A673 (cell line): Measurements from ENCODE around the gene CYTH2. TPM values are rescaled to one million over a fixed set of nuclear protein-coding genes. Genes with fewer than 3 reads are reported as not detected.

Experiments
- BruUV-seq: library from RNA; stranded (reverse); fragments of 400-500 nt; replicated peaks from 2 replicates; lab custom pipeline; 2021; lab: Mats Ljungman, UMichigan
- CTCF ChIA-PET: fragments of 300-600 bp; sonication (Branson Sonifier 250); formaldehyde crosslinking; loops from one replicate; lab custom pipeline; 2022; ENCODE audit warnings: antibody characterized with exemption; lab: Charles Lee
- POLR2A ChIA-PET: fragments of 300-600 bp; sonication (Branson Sonifier 250); formaldehyde crosslinking; loops from one replicate; lab custom pipeline; 2022; ENCODE audit warnings: antibody characterized with exemption; ENCODE audit not compliant: low non-redundant PET; lab: Charles Lee
- DNase-seq: peaks from one replicate; pipeline ENCODE4 v3.0.0-alpha.2; 2015; ENCODE audit warnings: low spot score
- H3K27ac ChIP-seq: fragments of 200-600 bp; sonication (generic); 2 replicates; pipeline ENCODE4 v1.5.1; 2016; ENCODE audit warnings: mixed run types, low read depth, mild to moderate bottlenecking, mixed read lengths, antibody characterized with exemption, low read length; ENCODE audit not compliant: poor library complexity, severe bottlenecking
- H3K27me3 ChIP-seq: fragments of 200-600 bp; sonication (generic); replicated peaks from 2 replicates; pipeline ENCODE4 v1.6.1; 2017; ENCODE audit warnings: mixed run types, low read depth, mild to moderate bottlenecking, mixed read lengths, antibody characterized with exemption, low read length; ENCODE audit not compliant: insufficient read depth, poor library complexity
- H3K36me3 ChIP-seq: fragments of 200-600 bp; sonication (generic); 2 replicates; pipeline ENCODE4 v1.6.1; 2016; ENCODE audit warnings: mixed run types, mild to moderate bottlenecking, mixed read lengths, antibody characterized with exemption, low read length; ENCODE audit not compliant: insufficient read depth, poor library complexity, severe bottlenecking
- H3K4me1 ChIP-seq: fragments of 200-600 bp; sonication (generic); 2 replicates; pipeline ENCODE4 v1.6.1; 2017; ENCODE audit warnings: mixed run types, mild to moderate bottlenecking, mixed read lengths, antibody characterized with exemption, low read length; ENCODE audit not compliant: insufficient read depth, poor library complexity, severe bottlenecking
- H3K4me3 ChIP-seq: fragments of 200-600 bp; sonication (generic); 2 replicates; pipeline ENCODE4 v1.5.1; 2016; ENCODE audit warnings: low read depth, mixed run types, mild to moderate bottlenecking, mixed read lengths, low read length; ENCODE audit not compliant: poor library complexity, severe bottlenecking
- H3K9me3 ChIP-seq: fragments of 200-600 bp; sonication (generic); 2 replicates; pipeline ENCODE4 v1.6.1; 2016; ENCODE audit warnings: mixed run types, low read depth, mild to moderate bottlenecking, mixed read lengths, antibody characterized with exemption, low read length; ENCODE audit not compliant: poor library complexity, severe bottlenecking
- EZH2 ChIP-seq: fragments of 200-600 bp; sonication (generic); IDR thresholded peaks from 2 replicates; pipeline ENCODE4 v1.6.1; 2017; ENCODE audit warnings: borderline replicate concordance, low read depth, mild to moderate bottlenecking, mixed read lengths, antibody characterized with exemption, low read length; ENCODE audit not compliant: poor library complexity, severe bottlenecking
- intact Hi-C: fragments of 100-400 bp; cut with micrococcal nuclease; formaldehyde crosslinking; loops from one replicate; pipeline ENCODE4 v1.10.0; 2022; ENCODE audit not compliant: unreplicated experiment
- total RNA-seq: library from RNA; stranded (reverse); gene quantifications from 2 replicates; pipeline ENCODE4 v1.2.3, GENCODE V29; 2021
- TF ChIP-seq, protein P1 (sequence below): fragments of 300-800, 200-600 bp; sonication (generic); conservative IDR thresholded peaks from 2 replicates; pipeline ENCODE4 v1.5.1; 2017; ENCODE audit warnings: low read depth, mild to moderate bottlenecking, antibody characterized with exemption, low read length, moderate library complexity, mixed read lengths

Gene CYTH2
- total RNA-seq, 1 experiment from 2014 or later = 125 TPM

DNA sequence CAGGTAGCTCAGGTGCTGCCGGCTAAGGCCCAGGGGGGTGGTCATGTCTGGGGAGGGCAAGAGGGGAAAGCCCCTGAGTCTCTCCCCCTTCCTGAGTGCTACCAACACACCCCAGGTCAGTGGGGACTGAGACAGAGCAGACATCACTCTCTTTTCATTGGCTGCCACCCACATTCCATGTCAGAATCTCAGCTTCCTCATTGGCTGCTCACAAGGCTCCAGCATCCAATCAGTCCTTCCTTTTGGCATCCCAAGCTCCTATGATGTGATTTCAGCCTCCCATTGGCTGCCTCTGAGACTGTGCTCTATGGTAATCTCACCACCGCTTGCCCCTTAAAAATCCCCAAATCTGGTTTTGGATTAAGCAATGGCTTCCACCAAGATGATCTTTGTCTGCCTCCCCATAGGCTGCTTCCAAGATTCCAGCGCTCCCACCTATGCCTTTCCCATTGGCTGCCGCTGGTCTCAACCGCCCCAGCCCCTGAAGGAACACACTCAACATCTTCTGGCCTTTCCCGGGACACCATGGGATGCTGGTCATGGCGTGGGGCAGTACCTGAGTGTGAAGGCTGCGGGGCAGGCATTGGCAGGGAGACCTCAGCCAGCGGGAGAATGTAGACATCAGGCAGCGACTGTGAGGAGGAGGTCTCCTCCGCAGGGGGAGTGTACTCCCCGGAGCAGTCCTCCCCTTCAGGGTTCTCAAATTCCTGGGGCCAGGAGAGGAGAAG lies 40.5 kb downstream of the CYTH2 start:
- BruUV-seq = no TSS peak
- Histone ChIP-seq H3K4me3 (no peak overlapping the region), H3K27ac (no peak overlapping the region), H3K9me3 (no peaks in the 10 kb centered on the region), H3K36me3 (no peaks in the 10 kb centered on the region), H3K27me3 (no peaks in the 10 kb centered on the region), H3K4me1 (no peaks in the 10 kb centered on the region)
- ChIA-PET POLR2A (no interaction called here), CTCF (interaction anchor here (1.0 kb wide), 1 partner anchor 79 kb away, joined by 3 read pairs; no protein-coding TSS in a partner anchor)
- no peak for TF ChIP-seq EZH2
- TF ChIP-seq, protein P1, sequence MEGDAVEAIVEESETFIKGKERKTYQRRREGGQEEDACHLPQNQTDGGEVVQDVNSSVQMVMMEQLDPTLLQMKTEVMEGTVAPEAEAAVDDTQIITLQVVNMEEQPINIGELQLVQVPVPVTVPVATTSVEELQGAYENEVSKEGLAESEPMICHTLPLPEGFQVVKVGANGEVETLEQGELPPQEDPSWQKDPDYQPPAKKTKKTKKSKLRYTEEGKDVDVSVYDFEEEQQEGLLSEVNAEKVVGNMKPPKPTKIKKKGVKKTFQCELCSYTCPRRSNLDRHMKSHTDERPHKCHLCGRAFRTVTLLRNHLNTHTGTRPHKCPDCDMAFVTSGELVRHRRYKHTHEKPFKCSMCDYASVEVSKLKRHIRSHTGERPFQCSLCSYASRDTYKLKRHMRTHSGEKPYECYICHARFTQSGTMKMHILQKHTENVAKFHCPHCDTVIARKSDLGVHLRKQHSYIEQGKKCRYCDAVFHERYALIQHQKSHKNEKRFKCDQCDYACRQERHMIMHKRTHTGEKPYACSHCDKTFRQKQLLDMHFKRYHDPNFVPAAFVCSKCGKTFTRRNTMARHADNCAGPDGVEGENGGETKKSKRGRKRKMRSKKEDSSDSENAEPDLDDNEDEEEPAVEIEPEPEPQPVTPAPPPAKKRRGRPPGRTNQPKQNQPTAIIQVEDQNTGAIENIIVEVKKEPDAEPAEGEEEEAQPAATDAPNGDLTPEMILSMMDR = no peak
- DNase-seq = peak; percentile 52
- intact Hi-C loops = no loop called here

- ChIA-PET CTCF (interaction anchor here (0.6 kb wide), 1 partner anchor 74 kb away, joined by 3 read pairs; no protein-coding TSS in a partner anchor), POLR2A (no interaction called here)
- no peaks in the 10 kb centered on the region for H3K9me3 ChIP-seq
- TF ChIP-seq EZH2 = no peak
- TF ChIP-seq, protein P1 = no peak
- no peaks in the 10 kb centered on the region for H3K36me3 ChIP-seq
- no peak overlapping the region for H3K27ac ChIP-seq
- intact Hi-C loops = no loop called here
- no TSS peak for BruUV-seq
- H3K4me1 ChIP-seq = no peaks in the 10 kb centered on the region
- peak overlapping the region; percentile 33 for H3K4me3 ChIP-seq
- peak; percentile 75 for DNase-seq
- no peaks in the 10 kb centered on the region for H3K27me3 ChIP-seq
These were observed 41.5 kb downstream of the CYTH2 start for GRCh38 chr19:48510421-48511268.

DNA sequence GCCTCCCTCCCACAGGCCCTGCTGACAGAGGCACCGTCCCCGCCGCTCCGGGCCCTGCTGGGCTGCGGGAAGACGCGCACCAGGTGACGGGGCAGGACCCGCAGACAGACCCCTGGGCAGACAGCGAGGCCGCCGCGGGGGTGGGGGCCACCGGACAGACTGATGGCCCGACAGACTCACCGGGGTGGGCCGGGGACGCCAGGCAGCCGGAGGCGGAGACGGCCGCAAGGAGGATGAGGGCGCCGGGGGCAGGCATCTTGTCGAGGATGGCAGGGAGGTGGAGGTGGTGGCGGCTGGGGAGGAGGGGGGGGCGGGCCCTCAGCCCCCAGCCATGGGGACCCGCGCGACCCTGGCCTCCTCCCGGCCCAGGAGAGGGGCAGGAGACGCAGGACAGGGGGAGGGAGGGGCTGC lies 42.2 kb downstream of the CYTH2 start:
- H3K4me1 ChIP-seq = no peaks in the 10 kb centered on the region
- POLR2A ChIA-PET = no interaction called here
- no peaks in the 10 kb centered on the region for H3K36me3 ChIP-seq
- no peaks in the 10 kb centered on the region for H3K27me3 ChIP-seq
- no peak overlapping the region for H3K27ac ChIP-seq
- no peak for DNase-seq
- H3K4me3 ChIP-seq = peak overlapping the region; percentile 33
- intact Hi-C loops = no loop called here
- H3K9me3 ChIP-seq = no peaks in the 10 kb centered on the region
- no TSS peak for BruUV-seq
- CTCF ChIA-PET = interaction anchor here (0.6 kb wide), 1 partner anchor 73 kb away, joined by 3 read pairs; no protein-coding TSS in a partner anchor
- TF ChIP-seq, protein P1 = no peak
- TF ChIP-seq EZH2 = no peak
